Pancreas (tissue), 10 donors: ENCODE measurements around the gene LRMDA. TPM values are rescaled to one million over a fixed set of nuclear protein-coding genes. Genes with fewer than 3 reads are reported as not detected.
A peak's percentile ranks its signal among the peaks of the same experiment; 100 is the strongest.

Experiments used
- ATAC-seq, 4 donors: fragments of 200-7000 bp; cut with Tn5 transposase; one replicate each; pipeline versions ENCODE4 v1.8.0 to v1.9.1; 2020; ENCODE audit warnings: mild to moderate bottlenecking in 4 of 4, moderate library complexity in 4 of 4
- DNase-seq, 6 donors: peaks; one replicate each; pipeline ENCODE4 v3.0.0-alpha.2; 2020
- FAIRE-seq: peaks from 2 replicates; lab custom pipeline; 2012; peaks lifted over from hg19 to GRCh38; lab: Jason Lieb, UNC
- H3K27ac ChIP-seq, 4 donors: fragments of 200-600 bp; sonication (generic); 1 replicate in 3 of 4; 2 replicates in 1 of 4; pipeline versions ENCODE4 v1.5.0 to v1.8.0; 2020
- H3K27me3 ChIP-seq, 4 donors: fragments of 200-600 bp; one replicate each; pipeline ENCODE4 v1.8.0; 2021
- H3K36me3 ChIP-seq, 3 donors: fragments of 200-600 bp; sonication (generic) in 1 of 3; one replicate each; pipeline versions ENCODE4 v1.5.0 to v1.8.0; 2020 to 2021
- H3K4me1 ChIP-seq, 3 donors: fragments of 200-600 bp; one replicate each; pipeline ENCODE4 v1.8.0; 2021
- H3K4me3 ChIP-seq, 4 donors: fragments of 200-600 bp; sonication (generic) in 2 of 4; one replicate each; pipeline versions ENCODE4 v1.5.0 to v1.8.0; 2020 to 2021
- H3K9me3 ChIP-seq, 4 donors: fragments of 200-600 bp; one replicate each; pipeline ENCODE4 v1.8.0; 2021
- CTCF ChIP-seq, 4 donors: fragments of 200-600 bp; sonication (generic) in 3 of 4; IDR thresholded peaks; one replicate each; pipeline versions ENCODE4 v1.5.0 to v1.8.0; 2021; ENCODE audit warnings: antibody characterized with exemption in 4 of 4
- WGBS, 2 donors: extraction: QIAGEN DNeasy Blood & Tissue Kit; methylation state at CpG; one replicate each; pipeline ENCODE4 v1.1.7; 2013; 5-methylcytosine and 5-hydroxymethylcytosine counted together
- intact Hi-C, 3 donors: fragments of 100-400 bp; cut with DNase I; formaldehyde crosslinking; loops; one replicate each; pipeline versions ENCODE4 v1.11.1 to v1.14.2; 2022
- polyA plus RNA-seq, 2 donors: library from polyadenylated mRNA; stranded (reverse); fragments of 200-250 nt; gene quantifications; one replicate each; pipeline ENCODE4 v1.2.3, GENCODE V29; 2013
- total RNA-seq, 6 donors: library from RNA; stranded (reverse); fragmentation: NEBNext Ultra II Directional in 4 of 6; extraction: Animal tissue kit (Norgen Biotek cat#: 25700) in 4 of 6; gene quantifications; one replicate each; pipeline versions ENCODE4 v1.2.1 to v1.2.4, GENCODE V29; 2021 to 2023
- donor health status: healthy with polysubstance abuse.
- donor health status: DM: no; HTN: no; CAD: no; lungs with moderate emphysema.
- donor health status: DM: no; HTN: no; CAD: no.
- donor health status: control.
- donor health status: control.
- donor health status: Bipolar disorder and iron deficiency.
- donor health status: DM: yes; HTN: yes; CAD: no.
- donor health status: DM: no; HTN: no; CAD: no.
- donor health status: DM: no; HTN: no; CAD: no.
- donor health status: DM: yes; HTN: yes; CAD: no.

Gene LRMDA
- total and polyA plus RNA-seq, 8 donors, result 4.6 to 21.2 (median 13.4) TPM

GRCh38 chr10:75962395-75963061 lies 531.1 kb downstream of the LRMDA start:
- intact Hi-C loops, result no loop called here
- no peak for FAIRE-seq
- Histone ChIP-seq H3K4me3 (no peak overlapping the region), H3K4me1 (no peaks in the 10 kb centered on the region), H3K36me3 (no peaks in the 10 kb centered on the region), H3K27ac (no peak overlapping the region), H3K9me3 (no peaks in the 10 kb centered on the region), H3K27me3 (no peaks in the 10 kb centered on the region)
- no peak for TF ChIP-seq CTCF (IDR thresholded peaks at IDR 0.05)
- no peak for DNase-seq
- no peak for ATAC-seq
- WGBS, 2 donors, result 88 to 90% methylated on average over 5 of the region's 5 CpGs

GRCh38 chr10:75967491-75967890 lies 536.1 kb downstream of the LRMDA start:
- no peak for FAIRE-seq
- no peak for DNase-seq

GRCh38 chr10:75969031-75969430 lies 537.6 kb downstream of the LRMDA start:
- no peak for TF ChIP-seq CTCF (IDR thresholded peaks at IDR 0.05)
- Histone ChIP-seq H3K27me3 (no peaks in the 10 kb centered on the region), H3K9me3 (no peaks in the 10 kb centered on the region), H3K4me3 (no peak overlapping the region), H3K27ac (no peak overlapping the region), H3K4me1 (no peaks in the 10 kb centered on the region), H3K36me3 (no peaks in the 10 kb centered on the region)
- DNase-seq, result no peak
- intact Hi-C loops, result no loop called here
- FAIRE-seq, result no peak
- no peak for ATAC-seq
- WGBS, 2 donors, result 81 to 90% methylated on average over 2 of the region's 2 CpGs

More at GRCh38 chr10:75967491-75967890, 536.1 kb downstream of the LRMDA start:
- no peak overlapping the region for H3K4me3 ChIP-seq
- no peaks in the 10 kb centered on the region for H3K36me3 ChIP-seq
- H3K4me1 ChIP-seq, result no peaks in the 10 kb centered on the region
- H3K27me3 ChIP-seq, result no peaks in the 10 kb centered on the region
- 73% methylated on average over 7 of the region's 7 CpGs for WGBS, 2 donors
- TF ChIP-seq CTCF (IDR thresholded peaks at IDR 0.05), result no peak
- intact Hi-C loops, result no loop called here
- no peak for ATAC-seq
- no peaks in the 10 kb centered on the region for H3K9me3 ChIP-seq
- no peak overlapping the region for H3K27ac ChIP-seq

DNA sequence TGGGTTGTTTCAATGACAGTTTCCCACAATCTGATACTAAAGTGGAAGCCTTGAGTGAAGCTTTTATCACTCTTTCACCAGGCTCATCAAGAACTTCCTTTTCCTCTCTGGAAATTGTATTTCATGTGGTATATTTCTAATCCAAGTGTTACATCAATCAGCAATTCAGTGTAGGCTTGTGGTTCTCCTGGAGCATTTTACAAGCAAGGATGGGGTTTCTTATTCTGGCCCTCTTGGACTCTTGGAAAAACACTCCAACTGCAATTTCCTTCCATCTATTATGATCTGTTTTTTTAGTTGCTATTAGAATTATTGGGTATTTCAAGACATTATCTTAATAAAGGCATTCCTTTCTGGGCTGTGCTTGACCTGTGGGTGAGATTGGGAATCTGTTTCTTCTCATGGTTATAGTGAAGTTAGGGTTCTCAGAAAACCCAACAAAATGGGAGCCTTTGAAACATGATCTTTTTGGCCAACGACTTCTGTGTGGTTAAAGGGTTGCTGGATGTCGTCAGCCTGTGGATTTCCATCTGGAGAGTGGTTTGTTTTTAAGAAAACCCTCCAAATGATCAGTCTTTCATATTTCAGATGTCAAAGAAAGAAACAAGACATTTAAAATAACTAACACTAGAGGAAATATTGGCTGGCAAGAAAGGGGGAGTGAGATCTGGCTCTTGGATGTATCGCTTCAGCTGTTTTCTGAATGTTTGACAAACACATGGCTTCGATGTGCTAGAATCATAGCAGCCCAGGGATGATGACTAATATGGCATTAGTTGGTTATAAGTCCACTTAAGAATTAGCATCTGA lies 540.2 kb downstream of the LRMDA start:
- no peak for FAIRE-seq
- WGBS, 2 donors, result 84 to 88% methylated on average over 4 of the region's 4 CpGs
- Histone ChIP-seq H3K27ac (no peak overlapping the region), H3K4me1 (no peaks in the 10 kb centered on the region), H3K36me3 (no peaks in the 10 kb centered on the region), H3K27me3 (no peaks in the 10 kb centered on the region), H3K9me3 (no peaks in the 10 kb centered on the region), H3K4me3 (no peak overlapping the region)
- ATAC-seq, result peak in 3 of 4 donors; percentile 21 to 59 (median 29)
- intact Hi-C loops, result no loop called here
- DNase-seq, result peak in 1 of 6 donors; percentile 17
- no peak for TF ChIP-seq CTCF (IDR thresholded peaks at IDR 0.05)
